GM21528 (cell line): ENCODE results near the gene HELZ.
A peak's percentile ranks its signal among the peaks of the same experiment; 100 is the strongest.
"Not testable (repeated sequence)": the region's sequence is repeated elsewhere in the genome, so short reads cannot be mapped to it uniquely, and the experiment has no call there.

Source experiments
- ATAC-seq: cut with Tn5 transposase; IDR thresholded peaks from one replicate; pipeline ENCODE4 v1.9.1; 2021; ENCODE audit warnings: mild to moderate bottlenecking, moderate library complexity; ENCODE audit not compliant: unreplicated experiment, low FRiP score

Gene HELZ

GRCh38 chr17:67095803-67096202 is 149.2 kb downstream of the HELZ start:
- no peak for ATAC-seq

- not testable (repeated sequence) for ATAC-seq
Measured at GRCh38 chr17:67095291-67095690, 149.7 kb downstream of the HELZ start.

- no peak for ATAC-seq
Measured at GRCh38 chr17:67093348-67093747, 151.6 kb downstream of the HELZ start.

- not testable (repeated sequence) for ATAC-seq
Measured at GRCh38 chr17:67092710-67093109, 152.3 kb downstream of the HELZ start.

- ATAC-seq: no peak
Measured at GRCh38 chr17:67092291-67092690, 152.7 kb downstream of the HELZ start.

- ATAC-seq: no peak
Measured at GRCh38 chr17:67090341-67090740, 154.7 kb downstream of the HELZ start.

GRCh38 chr17:67088639-67089038 is 156.4 kb downstream of the HELZ start:
- no peak for ATAC-seq

- no peak for ATAC-seq
Measured at GRCh38 chr17:67085406-67085805, 159.6 kb downstream of the HELZ start.

GRCh38 chr17:67082107-67082506 is 162.9 kb downstream of the HELZ start:
- peak; percentile 76 for ATAC-seq

- no peak for ATAC-seq
Measured at GRCh38 chr17:67080804-67081203, 164.2 kb downstream of the HELZ start.

- no peak for ATAC-seq
Measured at GRCh38 chr17:67079491-67079890, 165.5 kb downstream of the HELZ start.

- no peak for ATAC-seq
Measured at GRCh38 chr17:67078292-67078691, 166.7 kb downstream of the HELZ start.

- ATAC-seq: no peak
Measured at GRCh38 chr17:67076290-67076689, 168.7 kb downstream of the HELZ start.

- no peak for ATAC-seq
Measured at GRCh38 chr17:67074781-67075180, 170.2 kb downstream of the HELZ start.

GRCh38 chr17:67072885-67073284 is 172.1 kb downstream of the HELZ start:
- no peak for ATAC-seq

GRCh38 chr17:67071595-67071994 is 173.4 kb downstream of the HELZ start:
- ATAC-seq: no peak

- no peak for ATAC-seq
Measured at GRCh38 chr17:67069603-67070136, 175.3 kb downstream of the HELZ start.

GRCh38 chr17:67068999-67069398 is 176.0 kb downstream of the HELZ start:
- no peak for ATAC-seq

- no peak for ATAC-seq
Measured at GRCh38 chr17:67067571-67068482, 177.2 kb downstream of the HELZ start.

GRCh38 chr17:67066717-67067116 is 178.3 kb downstream of the HELZ start:
- ATAC-seq: no peak

GRCh38 chr17:67063141-67063540 is 181.9 kb downstream of the HELZ start:
- no peak for ATAC-seq

- no peak for ATAC-seq
Measured at GRCh38 chr17:67059372-67059771, 185.6 kb downstream of the HELZ start.
